Brain pericyte (primary cell): ENCODE results near the gene USP53.
"Not testable (repeated sequence)": the region's sequence is repeated elsewhere in the genome, so short reads cannot be mapped to it uniquely, and the experiment has no call there.

Source experiments
- DNase-seq: peaks from one replicate; pipeline ENCODE4 v3.0.0-alpha.2; 2012; ENCODE audit warnings: low read depth, low spot score

Gene USP53

GRCh38 chr4:119212234-119212963 lies at the start of gene USP53:
Gene USP53 (plus strand): TSS chr4:119212713. CDS start chr4:119239760, 27,047 bp downstream.
- peak; percentile 93 for DNase-seq

- DNase-seq, result no peak
These were observed 46.7 kb upstream of the USP53 start for GRCh38 chr4:119165767-119166166.

DNA sequence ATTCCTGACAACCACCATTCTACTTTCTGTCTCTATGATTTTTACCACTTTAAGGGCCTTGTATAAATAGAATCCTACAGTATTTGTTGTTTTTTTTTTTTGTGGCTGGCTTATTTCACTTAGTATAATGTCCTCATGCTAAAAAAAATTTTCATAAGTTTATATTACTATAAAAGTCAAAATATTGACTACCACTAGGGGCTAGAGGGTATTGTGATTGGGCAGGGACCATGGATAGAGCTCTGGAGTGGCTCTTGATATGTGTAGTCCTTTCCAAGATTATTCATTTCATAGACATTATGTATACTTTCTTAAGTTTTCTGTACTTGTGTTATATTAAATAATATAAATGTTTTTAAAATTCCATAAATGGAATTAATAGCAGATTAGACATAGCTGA lies 42.3 kb upstream of the USP53 start:
- no peak for DNase-seq

DNA sequence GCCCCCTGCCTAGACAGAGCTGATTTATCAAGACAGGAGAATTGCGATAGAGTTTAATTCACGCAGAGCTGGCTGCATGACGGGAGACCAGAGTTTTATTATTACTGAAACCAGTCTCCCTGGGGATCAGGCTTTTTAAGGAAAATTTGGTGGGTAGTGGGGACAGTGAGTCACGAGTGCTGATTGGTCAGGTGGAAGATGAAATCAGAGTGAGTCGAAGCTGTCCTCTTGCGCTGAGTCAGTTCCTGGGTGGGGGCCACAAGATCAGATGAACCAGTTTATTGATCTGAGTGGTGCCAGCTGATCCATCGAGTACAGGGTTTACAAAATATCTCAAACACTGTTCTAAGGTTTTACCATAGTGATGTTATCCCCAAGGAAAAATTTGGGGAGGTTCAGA lies 40.3 kb upstream of the USP53 start:
- DNase-seq, result no peak

GRCh38 chr4:119173729-119174361 lies 38.7 kb upstream of the USP53 start:
- not testable (repeated sequence) for DNase-seq

DNA sequence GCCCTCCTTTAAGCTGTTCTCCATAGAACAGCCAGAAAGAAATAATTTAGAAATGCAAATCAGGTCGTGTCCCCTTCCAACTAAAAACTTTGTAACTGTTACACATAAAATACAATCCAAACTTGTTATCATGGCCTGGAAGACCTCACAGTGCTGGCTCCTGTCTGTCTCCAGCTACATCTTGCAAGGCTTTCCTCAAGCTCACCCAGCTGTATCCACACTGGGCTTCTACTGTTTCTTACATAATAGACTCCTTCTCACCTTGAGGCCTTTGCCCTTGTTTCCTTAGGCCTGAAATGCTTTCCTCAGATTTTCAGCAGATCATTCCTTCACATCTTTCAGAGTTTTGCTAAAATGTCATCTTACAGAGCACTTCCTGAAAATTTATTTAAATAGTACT lies 33.5 kb upstream of the USP53 start:
- no peak for DNase-seq

GRCh38 chr4:119184128-119184527 lies 28.4 kb upstream of the USP53 start:
- no peak for DNase-seq

DNA sequence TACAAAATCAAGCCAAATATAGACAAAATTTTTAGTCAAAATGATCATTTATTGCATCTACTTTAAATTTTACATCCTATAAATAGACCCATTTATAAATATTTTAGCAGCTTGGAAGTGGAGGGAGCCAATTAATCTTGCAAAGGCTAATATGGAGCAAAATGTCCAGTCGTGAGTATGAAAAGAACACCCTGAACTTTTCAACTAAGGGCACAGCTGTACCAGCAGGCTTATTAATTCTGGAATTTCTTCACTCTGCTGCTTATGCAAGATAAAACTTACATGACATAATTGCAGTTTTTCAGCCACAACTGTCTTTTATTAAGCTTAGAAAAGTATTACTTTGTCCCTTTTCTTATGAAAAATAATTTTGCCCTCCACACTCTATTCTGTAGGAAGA lies 22.9 kb upstream of the USP53 start:
- no peak for DNase-seq

- DNase-seq, result no peak
These were observed 22.2 kb upstream of the USP53 start for GRCh38 chr4:119190354-119190753.

- no peak for DNase-seq
These were observed 21.0 kb upstream of the USP53 start for GRCh38 chr4:119191505-119191904.

- DNase-seq, result no peak
These were observed 14.7 kb upstream of the USP53 start for GRCh38 chr4:119197772-119198212.

DNA sequence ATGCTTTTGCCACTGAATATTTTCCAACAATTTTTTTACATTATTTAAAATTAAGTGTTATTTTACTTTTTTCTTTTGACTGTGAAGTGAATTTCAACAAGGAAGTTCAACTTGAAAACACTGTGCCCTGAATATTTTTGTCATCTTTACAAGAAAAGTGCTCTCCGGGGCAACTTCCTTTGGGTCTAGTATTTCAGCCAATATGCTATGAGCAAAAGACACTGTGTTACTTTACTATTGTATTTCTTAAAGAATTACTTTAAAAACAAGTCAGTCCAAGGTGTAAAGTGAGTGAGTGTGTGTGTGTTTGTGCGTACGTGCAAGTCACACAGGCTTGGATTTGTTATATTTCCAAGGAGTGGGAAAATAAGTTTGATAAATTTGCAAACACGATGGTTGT lies 7.6 kb upstream of the USP53 start:
- no peak for DNase-seq

DNA sequence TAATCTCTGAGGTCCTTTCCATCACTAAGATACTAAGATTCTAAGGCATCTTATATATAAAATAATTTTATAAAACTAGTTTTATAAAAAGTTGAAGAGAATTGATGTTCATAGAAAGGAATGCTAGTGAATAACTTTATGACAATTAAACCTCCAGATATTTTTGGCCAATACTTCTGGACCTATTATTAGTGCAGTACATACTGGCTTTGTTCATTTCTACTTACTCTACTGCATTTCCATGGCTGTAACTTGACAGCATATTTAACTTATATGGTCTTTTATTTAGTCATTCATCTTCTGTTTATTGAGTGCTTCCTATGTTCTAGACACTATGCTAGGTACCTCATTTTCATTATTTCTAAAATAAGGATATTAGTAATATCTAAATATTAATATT lies 6.8 kb upstream of the USP53 start:
- no peak for DNase-seq

- DNase-seq, result no peak
These were observed 6.3 kb upstream of the USP53 start for GRCh38 chr4:119206178-119206577.

DNA sequence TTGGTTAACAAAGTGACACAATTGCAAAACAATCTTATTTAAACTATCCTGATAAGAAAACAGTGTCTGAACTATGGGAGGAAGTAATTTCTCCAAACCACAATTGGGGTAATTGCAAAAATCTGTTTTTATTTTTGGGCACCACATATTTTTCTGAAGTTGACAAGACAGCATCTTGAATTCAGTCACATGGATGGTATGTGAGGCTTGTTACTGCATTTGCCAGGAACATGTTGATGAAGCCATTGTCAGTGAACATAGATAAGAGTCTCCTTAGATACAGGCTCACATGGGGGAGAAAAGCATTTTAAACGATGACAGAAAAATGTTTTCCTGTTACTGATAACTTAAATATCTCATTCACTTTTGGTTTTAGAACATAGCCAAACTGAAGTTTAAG lies 5.5 kb upstream of the USP53 start:
- no peak for DNase-seq

DNA sequence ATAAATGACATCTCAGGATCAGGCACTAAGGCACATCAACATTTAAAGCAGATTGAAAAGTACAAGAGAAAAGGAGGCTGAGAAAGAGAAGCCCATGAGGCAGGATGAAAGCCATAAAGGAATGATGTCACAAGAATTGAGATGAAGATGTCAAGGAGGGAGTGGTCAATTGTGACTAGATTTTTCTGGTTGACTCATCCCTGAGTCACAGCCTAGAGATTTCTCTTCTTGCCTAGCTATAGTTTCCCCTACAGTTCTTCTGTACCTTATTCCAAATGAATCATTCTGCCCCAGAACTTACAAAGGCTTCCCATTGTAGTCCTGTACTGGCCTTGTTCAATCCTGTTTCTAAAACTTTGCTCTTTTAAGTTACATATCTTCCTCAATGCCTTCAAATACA lies 3.4 kb upstream of the USP53 start:
- no peak for DNase-seq

DNA sequence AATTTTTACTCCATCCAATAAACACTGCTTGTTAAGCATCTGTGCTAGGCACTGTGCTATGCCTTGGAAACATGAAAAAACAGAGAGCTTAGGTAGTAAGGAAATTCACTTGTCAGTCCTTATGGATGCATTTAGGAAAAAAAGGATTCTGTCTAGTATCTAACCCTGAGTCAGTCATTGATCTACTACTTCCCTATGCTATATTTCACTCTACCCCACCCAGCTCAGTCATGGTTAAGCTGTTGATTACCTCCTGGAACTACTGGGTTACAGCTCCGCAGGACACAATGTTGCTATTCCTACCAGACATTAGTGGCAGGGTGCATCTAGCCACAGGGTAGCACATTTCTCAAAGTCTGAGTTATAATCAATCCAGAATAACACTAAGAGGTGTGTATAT lies 2.9 kb upstream of the USP53 start:
- DNase-seq, result no peak

GRCh38 chr4:119210775-119211174 lies 1.7 kb upstream of the USP53 start:
- DNase-seq, result no peak

GRCh38 chr4:119211867-119212233 lies 663 bp upstream of the USP53 start:
- DNase-seq, result no peak

GRCh38 chr4:119212964-119213606 lies 572 bp downstream of the USP53 start:
- DNase-seq, result peak; percentile 81

- no peak for DNase-seq
These were observed 5.6 kb downstream of the USP53 start for GRCh38 chr4:119218093-119218492.

GRCh38 chr4:119221412-119221811 lies 8.9 kb downstream of the USP53 start:
- DNase-seq, result no peak

GRCh38 chr4:119227690-119228089 lies 15.2 kb downstream of the USP53 start:
- no peak for DNase-seq
